Kidney epithelial cell (primary cell): Measurements from ENCODE around the gene ASCL1. TPM values are rescaled to one million over a fixed set of nuclear protein-coding genes. Genes with fewer than 3 reads are reported as not detected.
A peak's percentile ranks its signal among the peaks of the same experiment; 100 is the strongest.

ENCODE experiments used
- DNase-seq: peaks from one replicate; pipeline ENCODE4 v3.0.0-alpha.2; 2010; ENCODE audit warnings: low read depth
- H3K27me3 ChIP-seq: 2 replicates; pipeline ENCODE4 v1.6.0; 2011; ENCODE audit warnings: low read length; ENCODE audit not compliant: control insufficient read depth, insufficient read depth
- H3K36me3 ChIP-seq: 2 replicates; pipeline ENCODE4 v1.5.1; 2011; ENCODE audit warnings: low read length; ENCODE audit not compliant: control insufficient read depth, insufficient read depth
- H3K4me3 ChIP-seq: 2 replicates; pipeline ENCODE4 v1.5.1; 2011; ENCODE audit warnings: low read depth, mild to moderate bottlenecking, control low read depth, low read length
- CTCF ChIP-seq: IDR thresholded peaks from 2 replicates; pipeline ENCODE4 v1.5.1; 2011; ENCODE audit warnings: mild to moderate bottlenecking, moderate library complexity, low read length, control low read depth, inconsistent platforms; ENCODE audit not compliant: insufficient read depth, poor library complexity, severe bottlenecking
- total RNA-seq: library from RNA; depleted of rRNA; stranded (reverse); fragments of >200 nt; gene quantifications from 2 replicates; pipeline ENCODE4 v1.2.3, GENCODE V29; 2015

ASCL1 gene
- total RNA-seq, 1 donor from 2014 or later: not detected

DNA sequence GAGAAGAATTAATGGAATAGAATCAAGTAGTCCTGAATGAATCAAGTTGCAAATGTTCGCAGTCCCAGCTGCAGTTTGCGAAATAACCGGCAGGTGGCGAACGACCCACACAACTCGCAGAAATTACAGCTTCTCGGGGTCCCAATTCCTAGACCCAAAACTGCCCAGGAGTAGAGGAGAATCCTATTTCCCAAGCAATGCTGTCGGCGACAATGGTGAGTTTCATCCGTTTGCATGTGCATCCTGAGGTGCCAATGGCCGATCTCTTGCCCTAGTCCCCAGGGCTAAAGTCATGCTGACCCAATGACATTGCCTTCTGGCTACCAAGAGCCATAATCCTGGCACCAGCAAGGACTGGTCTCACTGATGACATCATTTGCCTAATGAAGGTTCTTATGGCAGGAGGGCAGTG lies 8.5 kb upstream of the ASCL1 start:
- H3K27me3 ChIP-seq: peaks cover 33% of the 10 kb centered on the region

DNA sequence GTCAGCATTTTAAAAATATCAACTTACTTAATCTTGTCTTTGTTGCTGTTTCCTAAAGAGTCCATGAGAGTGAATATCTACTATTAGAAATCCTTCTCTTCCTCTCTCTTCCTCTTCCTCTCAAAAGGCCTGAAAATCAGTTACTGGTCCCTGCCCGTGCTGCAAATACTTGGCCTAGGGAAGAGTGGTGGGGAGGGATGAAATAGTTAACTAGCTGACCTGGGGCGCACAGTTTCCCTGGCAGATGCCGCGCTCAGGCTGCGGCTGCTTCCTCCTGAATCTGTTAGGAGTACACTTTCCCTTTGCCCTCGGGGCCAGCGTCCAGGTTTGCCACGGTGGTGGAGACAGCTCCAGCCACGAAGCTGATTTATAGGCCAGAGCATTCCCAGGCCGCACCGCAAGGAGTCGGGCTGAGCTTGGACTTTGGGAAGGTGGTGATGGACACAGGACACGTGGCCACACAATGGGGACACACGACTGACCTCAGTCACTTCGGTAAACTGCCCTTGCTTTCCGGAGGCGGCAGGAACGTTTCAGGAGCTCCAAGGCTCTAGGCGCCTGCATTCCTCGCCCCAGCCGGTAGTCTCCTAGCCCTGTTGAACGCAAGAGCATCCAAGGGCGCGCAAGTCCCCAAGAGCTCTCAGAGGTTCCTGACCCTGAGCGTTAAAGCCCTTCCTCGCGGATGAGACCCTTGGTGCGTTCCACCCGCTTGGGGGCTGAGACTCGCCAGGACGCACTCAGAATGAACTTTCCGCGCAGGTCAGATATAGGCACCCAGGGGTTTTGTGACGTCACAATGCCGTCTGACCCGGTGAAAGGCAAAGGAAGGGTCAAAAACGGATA lies 7.1 kb upstream of the ASCL1 start:
- H3K4me3 ChIP-seq: no peak overlapping the region
- peaks cover 45% of the 10 kb centered on the region for H3K27me3 ChIP-seq
- no peak for DNase-seq
- no peaks in the 10 kb centered on the region for H3K36me3 ChIP-seq
- no peak for TF ChIP-seq CTCF

More for the DNA sequence above, 8.5 kb upstream of the ASCL1 start:
- H3K36me3 ChIP-seq: no peaks in the 10 kb centered on the region
- DNase-seq: no peak
- H3K4me3 ChIP-seq: no peak overlapping the region
- peak; percentile 82 for TF ChIP-seq CTCF

- TF ChIP-seq CTCF: no peak
- Histone ChIP-seq H3K4me3 (no peak overlapping the region), H3K36me3 (no peaks in the 10 kb centered on the region), H3K27me3 (peaks cover 52% of the 10 kb centered on the region)
- no peak for DNase-seq
Observed at GRCh38 chr12:102950950-102951619, 6.4 kb upstream of the ASCL1 start.

DNA sequence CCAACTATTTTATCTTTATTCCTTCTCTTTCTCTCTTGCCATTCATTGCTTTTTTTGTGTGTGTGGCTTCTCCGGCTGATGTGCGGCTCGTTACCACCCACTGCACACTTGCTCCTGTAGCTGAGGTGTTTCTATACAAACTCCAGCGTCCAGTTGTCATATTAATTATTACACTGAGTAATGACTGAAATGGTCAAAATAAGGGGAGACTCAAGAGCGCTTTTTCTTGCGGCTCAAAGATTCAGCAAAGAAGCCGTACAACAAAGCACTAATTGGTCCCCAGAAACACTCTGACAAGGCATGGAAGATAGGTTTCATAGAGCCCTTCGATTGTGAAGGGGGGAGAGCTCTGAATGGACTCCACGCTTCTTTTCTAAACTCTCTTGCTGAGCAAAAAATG lies 5.6 kb upstream of the ASCL1 start:
- Histone ChIP-seq H3K36me3 (no peaks in the 10 kb centered on the region), H3K27me3 (peaks cover 60% of the 10 kb centered on the region), H3K4me3 (no peak overlapping the region)
- DNase-seq: no peak
- TF ChIP-seq CTCF: no peak

DNA sequence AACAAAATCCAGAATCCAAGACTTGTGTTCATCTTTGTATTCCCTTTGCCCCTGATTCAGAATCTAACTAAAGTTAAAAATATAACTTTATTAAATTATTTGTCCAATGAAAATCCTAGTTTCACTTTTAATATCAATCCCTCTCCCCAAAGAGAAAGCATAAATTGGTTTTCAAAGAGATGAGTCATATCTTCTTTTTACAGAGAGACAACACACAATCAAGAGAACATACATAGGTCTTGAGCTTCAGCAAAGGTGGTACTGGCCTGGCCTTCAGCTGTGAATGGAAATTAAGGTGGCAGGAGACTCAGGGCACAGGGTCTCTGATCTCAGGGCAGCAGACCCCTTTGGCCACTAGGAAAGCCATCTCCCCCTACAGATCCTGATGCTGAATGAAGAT lies 4.3 kb upstream of the ASCL1 start:
- Histone ChIP-seq H3K36me3 (no peaks in the 10 kb centered on the region), H3K27me3 (peaks cover 70% of the 10 kb centered on the region), H3K4me3 (no peak overlapping the region)
- DNase-seq: no peak
- TF ChIP-seq CTCF: no peak

GRCh38 chr12:102954134-102954533 lies 3.3 kb upstream of the ASCL1 start:
- TF ChIP-seq CTCF: no peak
- Histone ChIP-seq H3K36me3 (no peaks in the 10 kb centered on the region), H3K27me3 (peaks cover 78% of the 10 kb centered on the region), H3K4me3 (no peak overlapping the region)
- DNase-seq: no peak
